ENCODE results near the gene CEMIP2.
A peak's percentile ranks its signal among the peaks of the same experiment; 100 is the strongest.

CEMIP2 gene

DNA sequence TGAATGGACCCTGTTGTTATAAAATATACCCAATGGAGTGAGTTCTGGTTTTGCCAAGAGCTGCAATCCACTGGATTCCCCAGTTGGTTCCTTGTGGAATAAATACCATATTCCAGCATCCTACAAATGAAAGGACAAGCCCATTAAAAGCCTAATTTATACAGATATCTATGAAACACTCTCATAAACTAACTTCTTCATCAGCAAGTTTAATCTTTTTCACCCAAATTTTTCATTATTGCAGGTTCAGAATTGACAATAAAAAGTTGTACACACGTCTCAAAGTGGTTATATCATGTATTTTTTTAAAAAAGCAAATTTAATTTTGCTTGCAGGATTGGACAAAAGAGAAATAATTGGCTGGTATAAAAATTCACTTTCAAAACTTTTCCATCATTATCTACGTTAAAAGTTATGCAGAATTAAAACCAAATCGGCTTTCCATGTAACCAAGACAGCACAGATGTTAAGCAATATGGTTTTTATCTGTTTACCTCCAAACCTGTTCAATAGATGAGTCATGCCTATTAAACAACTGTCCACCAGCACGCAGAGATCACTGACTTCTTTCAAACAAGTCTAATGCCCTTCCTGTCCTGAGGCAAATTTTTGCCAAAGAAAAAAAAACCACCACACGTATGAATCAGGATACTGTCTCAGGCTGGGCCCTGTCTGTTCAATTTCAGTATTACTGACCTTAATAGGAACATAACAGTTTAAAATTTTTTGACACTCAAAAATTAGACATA is 42.5 kb downstream of the CEMIP2 start:
- no peaks in the 10 kb centered on the region for H3K27me3 ChIP-seq (ENCODE audit: insufficient read depth, poor library complexity, severe bottlenecking)
- ATAC-seq (ENCODE audit: low read depth) (peak; percentile 98), DNase-seq (ENCODE audit: low spot score) (peak; percentile 65)
- H3K9me3 ChIP-seq (ENCODE audit: severe bottlenecking) = no peaks in the 10 kb centered on the region
- TF ChIP-seq, protein P1, sequence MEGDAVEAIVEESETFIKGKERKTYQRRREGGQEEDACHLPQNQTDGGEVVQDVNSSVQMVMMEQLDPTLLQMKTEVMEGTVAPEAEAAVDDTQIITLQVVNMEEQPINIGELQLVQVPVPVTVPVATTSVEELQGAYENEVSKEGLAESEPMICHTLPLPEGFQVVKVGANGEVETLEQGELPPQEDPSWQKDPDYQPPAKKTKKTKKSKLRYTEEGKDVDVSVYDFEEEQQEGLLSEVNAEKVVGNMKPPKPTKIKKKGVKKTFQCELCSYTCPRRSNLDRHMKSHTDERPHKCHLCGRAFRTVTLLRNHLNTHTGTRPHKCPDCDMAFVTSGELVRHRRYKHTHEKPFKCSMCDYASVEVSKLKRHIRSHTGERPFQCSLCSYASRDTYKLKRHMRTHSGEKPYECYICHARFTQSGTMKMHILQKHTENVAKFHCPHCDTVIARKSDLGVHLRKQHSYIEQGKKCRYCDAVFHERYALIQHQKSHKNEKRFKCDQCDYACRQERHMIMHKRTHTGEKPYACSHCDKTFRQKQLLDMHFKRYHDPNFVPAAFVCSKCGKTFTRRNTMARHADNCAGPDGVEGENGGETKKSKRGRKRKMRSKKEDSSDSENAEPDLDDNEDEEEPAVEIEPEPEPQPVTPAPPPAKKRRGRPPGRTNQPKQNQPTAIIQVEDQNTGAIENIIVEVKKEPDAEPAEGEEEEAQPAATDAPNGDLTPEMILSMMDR (IDR thresholded peaks at IDR 0.05; ENCODE audit: poor library complexity, severe bottlenecking) = no peak
- H3K36me3 ChIP-seq (ENCODE audit: low read depth) = peaks cover 80% of the 10 kb centered on the region
- H3K27ac ChIP-seq (ENCODE audit: poor library complexity, severe bottlenecking) = peak overlapping the region; percentile 83
- H3K4me1 ChIP-seq (ENCODE audit: insufficient read depth, poor library complexity, severe bottlenecking) = peaks cover 31% of the 10 kb centered on the region
- no peak overlapping the region for H3K4me3 ChIP-seq (ENCODE audit: severe bottlenecking)

DNA sequence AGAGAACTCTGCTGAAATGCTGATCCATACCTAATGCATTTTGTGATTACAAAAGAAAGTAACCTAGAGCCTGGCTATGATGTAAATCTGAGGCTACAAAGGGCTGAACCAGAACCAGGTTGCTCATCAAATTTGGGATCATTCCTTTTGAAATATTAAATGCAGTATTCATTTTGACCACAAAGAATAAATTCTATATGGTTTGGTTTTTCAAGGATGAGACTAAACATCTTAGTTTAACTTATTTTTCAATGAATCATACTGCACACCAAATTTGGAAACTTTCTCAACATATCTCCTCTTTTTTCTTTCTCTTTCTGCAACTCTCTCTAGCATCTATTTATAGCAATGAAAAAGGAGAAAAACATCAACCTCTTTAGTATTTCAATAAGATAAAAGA is 46.5 kb downstream of the CEMIP2 start:
- no peaks in the 10 kb centered on the region for H3K9me3 ChIP-seq (ENCODE audit: severe bottlenecking)
- DNase-seq (ENCODE audit: low spot score) = no peak
- H3K27ac ChIP-seq (ENCODE audit: poor library complexity, severe bottlenecking) = no peak overlapping the region
- H3K4me1 ChIP-seq (ENCODE audit: insufficient read depth, poor library complexity, severe bottlenecking) = peaks cover 20% of the 10 kb centered on the region
- no peak overlapping the region for H3K4me3 ChIP-seq (ENCODE audit: severe bottlenecking)
- no peaks in the 10 kb centered on the region for H3K27me3 ChIP-seq (ENCODE audit: insufficient read depth, poor library complexity, severe bottlenecking)
- peaks cover 82% of the 10 kb centered on the region for H3K36me3 ChIP-seq (ENCODE audit: low read depth)
- TF ChIP-seq, protein P1 (IDR thresholded peaks at IDR 0.05; ENCODE audit: poor library complexity, severe bottlenecking) = no peak
- no peak for ATAC-seq (ENCODE audit: low read depth)

DNA sequence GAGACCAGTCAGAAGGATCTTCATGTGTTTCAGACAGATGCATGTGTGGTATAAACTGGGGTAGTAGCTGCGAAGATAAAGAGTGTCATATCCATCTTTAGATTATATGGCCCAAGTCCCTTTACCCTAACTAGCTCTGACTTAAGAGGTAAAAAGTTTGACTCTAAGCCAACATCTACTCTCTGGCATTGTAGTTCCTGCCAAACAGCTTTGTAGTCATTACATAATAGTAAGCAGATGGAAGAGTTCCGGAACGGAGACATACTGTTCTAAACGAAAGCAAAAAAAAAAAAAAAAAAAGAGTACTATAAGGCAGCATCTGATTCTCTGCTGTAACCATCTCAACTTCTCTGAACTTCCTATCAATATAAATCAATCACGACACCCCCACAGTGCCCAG is 48.8 kb downstream of the CEMIP2 start:
- no peak overlapping the region for H3K27ac ChIP-seq (ENCODE audit: poor library complexity, severe bottlenecking)
- no peak overlapping the region for H3K4me3 ChIP-seq (ENCODE audit: severe bottlenecking)
- TF ChIP-seq, protein P1 (IDR thresholded peaks at IDR 0.05; ENCODE audit: poor library complexity, severe bottlenecking) = no peak
- no peaks in the 10 kb centered on the region for H3K9me3 ChIP-seq (ENCODE audit: severe bottlenecking)
- peaks cover 4% of the 10 kb centered on the region for H3K4me1 ChIP-seq (ENCODE audit: insufficient read depth, poor library complexity, severe bottlenecking)
- ATAC-seq (ENCODE audit: low read depth) = peak; percentile 45
- no peaks in the 10 kb centered on the region for H3K27me3 ChIP-seq (ENCODE audit: insufficient read depth, poor library complexity, severe bottlenecking)
- no peak for DNase-seq (ENCODE audit: low spot score)
- H3K36me3 ChIP-seq (ENCODE audit: low read depth) = peaks cover 82% of the 10 kb centered on the region

DNA sequence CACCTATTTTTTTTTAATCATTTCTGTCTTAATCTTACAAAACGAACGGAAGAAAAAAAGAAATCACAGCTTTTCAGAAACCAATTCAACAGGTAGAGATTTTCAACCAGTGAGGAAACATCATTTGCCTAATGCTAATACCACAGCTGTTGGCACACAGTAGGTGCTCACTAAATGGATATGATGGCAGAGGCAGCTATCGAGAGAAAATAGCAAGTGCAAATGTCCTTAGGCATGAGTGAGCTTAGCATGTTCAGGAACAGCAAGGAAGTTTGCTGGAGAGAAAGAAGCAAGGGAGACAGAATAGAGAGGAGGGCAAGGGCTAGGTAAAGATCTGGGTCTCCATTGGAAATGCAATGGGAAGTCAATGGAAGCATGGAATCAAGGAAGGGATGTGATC is 49.2 kb downstream of the CEMIP2 start:
- no peaks in the 10 kb centered on the region for H3K9me3 ChIP-seq (ENCODE audit: severe bottlenecking)
- ATAC-seq (ENCODE audit: low read depth) (no peak), DNase-seq (ENCODE audit: low spot score) (no peak)
- TF ChIP-seq, protein P1 (IDR thresholded peaks at IDR 0.05; ENCODE audit: poor library complexity, severe bottlenecking) = no peak
- peaks cover 82% of the 10 kb centered on the region for H3K36me3 ChIP-seq (ENCODE audit: low read depth)
- no peaks in the 10 kb centered on the region for H3K27me3 ChIP-seq (ENCODE audit: insufficient read depth, poor library complexity, severe bottlenecking)
- H3K4me3 ChIP-seq (ENCODE audit: severe bottlenecking) = no peak overlapping the region
- H3K4me1 ChIP-seq (ENCODE audit: insufficient read depth, poor library complexity, severe bottlenecking) = peaks cover 4% of the 10 kb centered on the region
- H3K27ac ChIP-seq (ENCODE audit: poor library complexity, severe bottlenecking) = no peak overlapping the region
